Activated CD8-positive, alpha-beta T cell treated with anti-CD3 and anti-CD28 coated beads for 36 hours (primary cell): ENCODE results near the gene ATXN7. TPM values are rescaled to one million over a fixed set of nuclear protein-coding genes. Genes with fewer than 3 reads are reported as not detected.

Experiments used
- ATAC-seq: fragments of 200-7000 bp; cut with Tn5 transposase; one replicate; pipeline ENCODE4 v1.10.0; 2021; ENCODE audit warnings: mild to moderate bottlenecking, moderate library complexity
- CTCF ChIA-PET: fragments of 350-600 bp; sonication (Branson Sonifier 250); formaldehyde crosslinking; loops from one replicate; lab custom pipeline; 2021; ENCODE audit warnings: antibody characterized with exemption; lab: Charles Lee
- POLR2A ChIA-PET: fragments of 350-600 bp; sonication (Branson Sonifier 250); formaldehyde crosslinking; loops from one replicate; lab custom pipeline; 2021; ENCODE audit warnings: antibody characterized with exemption; lab: Charles Lee
- DNase-seq: peaks from one replicate; pipeline ENCODE4 v3.0.0-alpha.2; 2020
- H3K27ac Mint-ChIP-seq: one replicate; pipeline ENCODE4 v1.8.0; 2021; ENCODE audit warnings: mild to moderate bottlenecking, mixed read lengths
- H3K27me3 Mint-ChIP-seq: one replicate; pipeline ENCODE4 v1.8.0; 2021; ENCODE audit warnings: mixed read lengths
- H3K36me3 Mint-ChIP-seq: one replicate; pipeline ENCODE4 v1.8.0; 2021; ENCODE audit warnings: low read depth, mixed read lengths
- H3K4me1 Mint-ChIP-seq: one replicate; pipeline ENCODE4 v1.8.0; 2021; ENCODE audit warnings: low read depth, mixed read lengths
- H3K4me3 Mint-ChIP-seq: one replicate; pipeline ENCODE4 v1.8.0; 2021; ENCODE audit warnings: mild to moderate bottlenecking, moderate library complexity, mixed read lengths
- H3K9me3 Mint-ChIP-seq: one replicate; pipeline ENCODE4 v1.8.0; 2021; ENCODE audit warnings: mixed read lengths
- CTCF ChIP-seq: fragments of 200-600 bp; IDR thresholded peaks from one replicate; pipeline ENCODE4 v1.8.0; 2022; ENCODE audit warnings: antibody characterized with exemption, mild to moderate bottlenecking
- intact Hi-C: fragments of 100-400 bp; cut with micrococcal nuclease; formaldehyde crosslinking; loops from one replicate; pipeline ENCODE4 v1.10.0; 2022
- total RNA-seq, 2 experiments: library from RNA; stranded (reverse); gene quantifications; one replicate each; pipeline ENCODE4 v1.2.3, GENCODE V29; 2021

ATXN7 gene
- total RNA-seq, 2 experiments from 2014 or later: 22.5 to 25.9 TPM

GRCh38 chr3:64038253-64038767 is 174.6 kb downstream of the ATXN7 start:
- intact Hi-C loops: no loop called here
- Mint-ChIP-seq H3K36me3 (no peaks in the 10 kb centered on the region), H3K27ac (no peak overlapping the region), H3K4me3 (no peak overlapping the region), H3K4me1 (no peaks in the 10 kb centered on the region), H3K27me3 (peaks cover 20% of the 10 kb centered on the region), H3K9me3 (peaks cover 7% of the 10 kb centered on the region)
- CTCF ChIA-PET: interaction anchor here (1.0 to 1.7 kb wide), 3 partner anchors 7 to 15 kb away, joined by 4 to 6 read pairs (median 4); partner anchors contain the start of gene PSMD6
- DNase-seq (no peak), ATAC-seq (no peak)
- POLR2A ChIA-PET: no interaction called here
- no peak for TF ChIP-seq CTCF

GRCh38 chr3:64039332-64039731 is 175.7 kb downstream of the ATXN7 start:
- H3K4me1 Mint-ChIP-seq: no peaks in the 10 kb centered on the region
- CTCF ChIA-PET: interaction anchor here (1.1 to 1.7 kb wide), 2 partner anchors 8 to 9 kb away, joined by 3 to 6 read pairs; no protein-coding TSS in a partner anchor
- no peaks in the 10 kb centered on the region for H3K36me3 Mint-ChIP-seq

DNA sequence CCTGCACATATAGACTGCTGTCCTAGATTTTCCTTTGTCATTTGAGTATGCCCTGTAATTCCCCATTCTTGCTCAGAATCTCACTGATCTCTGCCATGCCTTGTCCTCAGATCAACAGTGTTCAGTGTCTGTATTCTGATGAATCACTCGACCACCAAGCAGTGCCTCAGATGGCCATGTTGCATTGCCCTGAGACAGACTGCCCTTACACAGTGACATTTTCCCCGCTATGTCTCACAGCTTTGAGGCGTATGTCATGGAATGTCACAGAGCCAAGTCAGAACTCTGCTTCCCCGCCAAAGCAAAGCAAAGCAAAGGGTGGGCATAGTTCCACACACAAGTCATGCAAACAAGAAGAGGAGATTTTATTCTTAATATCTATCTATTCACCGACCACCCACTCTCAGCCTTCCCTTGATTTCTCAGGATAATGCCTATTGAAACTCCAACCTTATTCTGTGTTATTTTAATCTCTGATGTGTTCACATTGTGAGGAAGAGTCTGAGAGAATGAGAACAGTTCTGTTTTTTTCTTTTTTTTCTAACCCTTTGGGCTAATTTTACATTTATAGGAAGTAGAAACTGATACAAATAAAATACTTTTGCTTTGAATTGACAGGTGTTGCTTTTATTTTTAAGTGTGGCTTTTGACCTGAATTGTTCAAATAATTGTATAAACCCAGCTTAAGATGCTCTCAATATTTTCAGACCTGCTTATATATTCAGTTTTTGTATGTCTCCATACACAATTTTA is 176.5 kb downstream of the ATXN7 start:
- H3K27ac Mint-ChIP-seq: no peak overlapping the region
- no peaks in the 10 kb centered on the region for H3K36me3 Mint-ChIP-seq
- no peaks in the 10 kb centered on the region for H3K9me3 Mint-ChIP-seq
- ATAC-seq (no peak), DNase-seq (no peak)
- H3K4me3 Mint-ChIP-seq: no peak overlapping the region
- TF ChIP-seq CTCF: no peak
- H3K4me1 Mint-ChIP-seq: no peaks in the 10 kb centered on the region
- ChIA-PET POLR2A (no interaction called here), CTCF (interaction anchor here (1.1 to 1.7 kb wide), 2 partner anchors 9 to 10 kb away, joined by 3 to 6 read pairs; no protein-coding TSS in a partner anchor)
- intact Hi-C loops: no loop called here
- H3K27me3 Mint-ChIP-seq: peaks cover 29% of the 10 kb centered on the region

More at GRCh38 chr3:64039332-64039731, 175.7 kb downstream of the ATXN7 start:
- Mint-ChIP-seq H3K4me3 (no peak overlapping the region), H3K9me3 (peaks cover 1% of the 10 kb centered on the region), H3K27me3 (peaks cover 24% of the 10 kb centered on the region), H3K27ac (no peak overlapping the region)
- no peak for TF ChIP-seq CTCF
- ATAC-seq: no peak
- intact Hi-C loops: no loop called here
- no peak for DNase-seq
- POLR2A ChIA-PET: interaction anchor here (0.5 kb wide), 1 partner anchor 637 kb away, joined by 3 read pairs; no protein-coding TSS in a partner anchor

DNA sequence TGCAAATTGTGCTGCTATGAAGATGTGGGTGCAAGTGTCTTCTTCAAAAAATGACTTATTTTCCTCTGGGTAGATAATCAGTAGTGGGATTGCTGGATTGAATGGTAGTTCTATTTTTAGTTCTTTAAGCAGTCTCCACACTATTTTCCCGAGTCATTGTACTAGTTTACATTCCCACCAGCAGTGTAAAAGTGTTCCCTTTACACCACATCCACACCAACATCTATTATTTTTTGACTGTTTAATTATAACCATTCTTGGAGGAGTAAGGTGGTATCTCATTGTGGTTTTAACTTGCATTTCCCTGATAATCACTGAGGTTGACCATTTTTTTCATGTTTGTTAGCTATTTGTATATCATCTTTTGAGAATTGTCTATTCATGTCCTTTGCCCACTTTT is 179.3 kb downstream of the ATXN7 start:
- CTCF ChIA-PET: no interaction called here

More for the DNA sequence above, 179.3 kb downstream of the ATXN7 start:
- ATAC-seq (no peak), DNase-seq (no peak)
- POLR2A ChIA-PET: no interaction called here
- TF ChIP-seq CTCF: no peak
- no peak overlapping the region for H3K4me3 Mint-ChIP-seq
- intact Hi-C loops: no loop called here
- no peaks in the 10 kb centered on the region for H3K4me1 Mint-ChIP-seq
- H3K27me3 Mint-ChIP-seq: peaks cover 35% of the 10 kb centered on the region
- no peaks in the 10 kb centered on the region for H3K36me3 Mint-ChIP-seq
- H3K27ac Mint-ChIP-seq: no peak overlapping the region
- H3K9me3 Mint-ChIP-seq: no peaks in the 10 kb centered on the region
